Measurements from ENCODE around the gene BTLA.
"Not testable (repeated sequence)": the region's sequence is repeated elsewhere in the genome, so short reads cannot be mapped to it uniquely, and the experiment has no call there.

BTLA gene

DNA sequence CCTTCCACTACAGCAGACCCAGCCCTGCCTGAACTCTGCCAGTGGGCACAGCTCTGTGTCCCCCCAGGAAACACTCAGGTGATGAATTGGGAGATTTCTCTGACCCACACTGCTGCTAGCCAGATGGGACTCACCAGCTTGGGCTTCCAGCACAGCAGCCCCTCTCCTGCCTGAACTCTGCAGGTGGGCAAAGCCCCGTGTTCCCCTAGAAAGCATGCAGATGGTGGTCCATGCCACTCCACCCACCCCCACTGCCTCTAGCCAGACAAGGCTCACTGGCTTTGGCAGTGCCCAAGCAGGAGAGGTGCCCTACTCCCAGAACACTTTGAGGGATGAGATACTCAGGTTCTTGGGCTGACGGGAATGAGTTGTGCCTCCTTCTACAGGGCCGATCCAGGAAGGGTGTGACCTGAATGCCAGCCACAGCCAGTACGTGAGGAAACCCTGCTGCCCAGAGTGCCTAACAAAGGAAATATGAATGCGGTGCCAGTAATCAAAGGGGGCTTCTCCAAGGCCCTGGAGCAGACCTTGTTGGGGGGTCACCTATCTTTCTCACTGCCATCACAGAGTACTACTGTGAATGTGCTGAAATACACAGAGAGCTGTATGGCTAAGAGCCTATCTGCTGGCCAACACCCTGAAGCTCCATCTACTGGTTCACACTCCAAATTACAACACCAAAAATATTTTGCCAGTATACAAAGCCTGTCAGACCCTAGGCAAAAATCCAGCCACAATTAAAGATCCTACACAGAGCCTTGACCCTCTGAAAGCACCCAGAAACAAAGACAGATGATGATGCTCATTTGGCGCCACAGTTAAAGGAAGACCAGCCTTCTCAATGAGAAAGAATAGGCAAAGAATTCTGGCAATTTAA is 61.9 kb downstream of the BTLA start:
- DNase-seq: no peak

DNA sequence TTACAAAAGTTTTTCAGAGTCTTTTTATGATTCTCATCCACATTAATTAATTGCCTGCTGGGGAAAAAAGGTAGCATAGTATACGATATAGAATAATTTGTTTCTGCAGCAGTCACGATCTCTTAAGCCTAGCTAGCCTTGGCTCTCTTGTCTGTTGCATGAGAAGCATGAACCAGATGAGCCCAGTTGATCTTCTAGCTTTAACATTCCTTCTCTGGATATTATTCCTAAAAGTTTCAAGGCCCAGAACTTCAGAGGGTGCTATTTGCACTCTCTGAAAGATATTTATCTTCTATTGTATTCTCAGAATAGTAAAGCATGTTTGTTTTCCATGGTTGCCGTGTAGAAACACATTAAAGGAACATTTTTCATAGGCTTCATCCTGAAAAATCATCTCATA is 69.3 kb downstream of the BTLA start:
- DNase-seq: no peak

- no peak for DNase-seq
Measured at GRCh38 chr3:112427123-112427522, 72.1 kb downstream of the BTLA start.

DNA sequence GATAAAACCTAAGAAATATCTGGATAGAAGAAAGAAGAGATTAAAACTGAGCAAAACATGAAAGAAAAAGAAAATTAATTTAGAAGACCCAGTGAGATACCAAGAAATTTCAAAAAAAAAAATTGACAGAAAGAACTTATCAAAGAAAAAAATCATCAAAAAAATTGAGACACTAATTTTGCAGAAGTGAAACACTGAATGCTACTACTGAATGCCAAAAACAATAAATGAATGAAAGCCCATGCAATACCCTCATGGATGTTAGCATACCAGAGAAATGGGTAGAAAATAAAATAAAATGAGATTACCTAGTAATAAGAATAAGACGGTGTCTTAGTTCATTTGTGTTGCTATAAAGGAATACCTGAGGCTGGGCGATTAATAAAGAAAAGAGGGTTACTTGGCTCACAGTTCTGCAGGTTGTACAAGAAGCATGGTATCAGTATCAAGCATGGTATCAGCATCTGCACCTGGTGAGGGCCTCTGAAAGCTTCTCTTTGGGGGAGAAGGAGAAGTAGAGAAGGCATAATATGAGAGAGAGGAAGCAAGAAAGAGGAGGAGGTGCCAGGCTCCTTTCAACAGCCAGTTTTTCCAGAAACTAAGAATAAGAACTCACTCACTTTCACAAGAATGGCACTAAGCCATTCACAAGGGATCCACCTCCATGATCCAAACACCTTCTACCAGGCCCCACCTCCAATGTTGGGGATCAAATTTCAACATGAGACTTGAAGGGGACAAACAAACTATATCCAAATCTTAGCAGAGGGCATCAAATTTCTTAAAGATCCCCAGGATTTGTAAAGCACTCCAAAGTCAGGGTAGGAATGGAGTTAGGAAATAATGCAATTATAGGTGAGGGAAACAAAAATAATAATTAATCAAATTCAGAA is 73.2 kb downstream of the BTLA start:
- DNase-seq: no peak

- DNase-seq: no peak
Measured at GRCh38 chr3:112425382-112425781, 73.9 kb downstream of the BTLA start.

DNA sequence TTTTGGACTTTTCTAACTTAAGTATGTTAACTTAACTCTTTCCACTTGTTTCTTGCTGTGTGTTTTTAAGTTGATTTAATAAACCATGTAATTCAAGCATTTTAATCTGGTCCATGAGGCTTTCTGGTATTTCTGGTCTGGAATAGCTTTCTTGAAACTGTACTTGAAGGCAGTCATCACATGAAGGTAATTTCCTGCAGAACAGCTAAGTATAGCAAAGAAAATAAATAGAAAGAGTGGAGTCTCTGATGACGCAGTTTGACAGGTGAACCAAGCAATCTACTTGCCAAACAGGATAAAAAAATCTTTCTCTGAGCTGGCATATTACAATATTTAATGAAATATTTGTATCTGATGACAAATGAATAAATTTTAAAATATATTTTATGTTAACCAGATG is 74.9 kb downstream of the BTLA start:
- no peak for DNase-seq

DNA sequence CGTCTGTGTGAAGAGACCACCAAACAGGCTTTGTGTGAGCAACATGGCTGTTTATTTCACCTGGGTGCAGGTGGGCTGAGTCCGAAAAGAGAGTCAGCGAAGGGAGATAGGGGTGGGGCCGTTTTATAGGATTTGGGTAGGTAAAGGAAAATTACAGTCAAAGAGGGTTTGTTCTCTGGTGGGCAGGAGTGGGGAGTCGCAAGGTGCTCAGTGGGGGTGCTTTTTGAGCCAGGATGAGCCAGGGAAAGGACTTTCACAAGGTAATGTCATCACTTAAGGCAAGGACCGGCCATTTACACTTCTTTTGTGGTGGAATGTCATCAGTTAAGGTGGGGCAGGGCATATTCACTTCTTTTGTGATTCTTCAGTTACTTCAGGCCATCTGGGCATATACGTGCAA is 76.4 kb downstream of the BTLA start:
- DNase-seq: not testable (repeated sequence)

- DNase-seq: not testable (repeated sequence)
Measured at GRCh38 chr3:112418526-112418925, 80.7 kb downstream of the BTLA start.

DNA sequence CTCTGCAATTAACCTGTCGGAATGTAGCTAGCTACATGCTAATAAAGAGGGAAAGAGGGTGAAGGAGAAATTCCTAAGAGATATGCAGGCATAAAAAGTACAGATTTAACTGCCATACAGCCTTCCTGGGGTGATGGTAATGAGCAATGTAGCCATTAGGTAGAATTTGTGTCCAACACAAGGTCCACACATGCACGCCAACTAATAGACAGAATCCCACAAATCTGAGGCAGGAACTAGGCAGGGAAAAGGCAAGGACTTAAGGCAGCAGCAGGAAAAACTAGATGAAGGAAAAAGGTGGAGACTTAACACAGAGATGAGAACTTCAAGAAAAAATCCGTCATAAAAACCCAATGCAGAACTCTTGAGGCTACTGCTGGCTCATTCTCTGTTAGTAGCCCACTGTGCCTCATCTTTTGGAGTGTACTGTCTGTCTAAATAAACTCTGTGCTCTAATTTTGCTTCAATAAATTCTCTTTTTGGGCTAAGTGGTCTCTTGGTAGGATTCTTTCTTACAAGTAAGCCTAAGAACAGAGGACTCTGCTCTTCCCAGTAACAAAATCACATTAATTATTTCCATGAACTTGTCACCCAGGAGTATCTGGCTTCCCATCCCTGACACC is 81.5 kb downstream of the BTLA start:
- DNase-seq: no peak

GRCh38 chr3:112416391-112417212 is 82.7 kb downstream of the BTLA start:
- DNase-seq: no peak

DNA sequence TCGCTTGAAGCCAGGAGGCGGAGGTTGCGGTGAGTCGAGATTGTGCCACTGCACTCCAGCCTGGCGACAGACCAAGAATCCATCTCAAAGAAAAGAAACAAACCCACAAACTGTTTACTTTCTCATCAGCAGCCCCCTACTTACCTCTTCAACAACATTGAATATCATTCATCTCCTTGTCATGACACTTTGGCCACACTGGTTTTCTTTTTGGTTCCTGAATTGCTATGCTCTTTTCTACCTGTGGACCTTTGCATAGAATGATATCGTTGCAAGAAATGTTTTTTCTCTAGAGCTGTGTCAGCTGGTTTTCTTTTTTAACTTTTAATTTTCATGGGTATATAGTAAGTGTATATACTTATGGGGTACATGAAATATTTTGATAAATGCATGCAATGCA is 83.9 kb downstream of the BTLA start:
- DNase-seq: no peak
